Ishikawa (cell line): ENCODE data around the gene PAX2.

Experiments used
- EGR1 ChIP-seq: IDR thresholded peaks from 2 replicates; pipeline ENCODE4 v1.6.1; 2012
- EP300 ChIP-seq: IDR thresholded peaks from 2 replicates; pipeline ENCODE4 v1.6.1; 2012; ENCODE audit warnings: borderline replicate concordance
- FOXM1 ChIP-seq: IDR thresholded peaks from 2 replicates; pipeline ENCODE4 v1.6.1; 2012; ENCODE audit warnings: low read depth, borderline replicate concordance
- RAD21 ChIP-seq: IDR thresholded peaks from 2 replicates; pipeline ENCODE4 v1.6.1; 2012; ENCODE audit warnings: low read depth
- REST ChIP-seq: IDR thresholded peaks from 2 replicates; pipeline ENCODE4 v1.6.1; 2012; ENCODE audit warnings: low read depth, mild to moderate bottlenecking
- TAF1 ChIP-seq: IDR thresholded peaks from 2 replicates; pipeline ENCODE4 v1.6.1; 2012; ENCODE audit warnings: low read depth, mild to moderate bottlenecking
- TCF12 ChIP-seq: IDR thresholded peaks from 2 replicates; pipeline ENCODE4 v1.6.1; 2012; ENCODE audit warnings: low read depth

- no peak for TF ChIP-seq TCF12
- TF ChIP-seq EP300, result no peak
- no peak for TF ChIP-seq TAF1
- TF ChIP-seq EGR1, result no peak
- no peak for TF ChIP-seq RAD21
- no peak for TF ChIP-seq REST
- no peak for TF ChIP-seq FOXM1
These were observed 91.5 kb downstream of the PAX2 start for GRCh38 chr10:100836891-100837290.
